Parathyroid adenoma (tissue), 2 donors: ENCODE results near the gene ARHGAP15.

Experiments used
- H2AFZ ChIP-seq: fragments of 300-600 bp; sonication (generic); one replicate; pipeline ENCODE4 v1.7.0; 2017; ENCODE audit warnings: antibody characterized with exemption, mild to moderate bottlenecking
- H3K27ac ChIP-seq: fragments of 300-600 bp; sonication (generic); one replicate; pipeline ENCODE4 v1.7.0; 2017
- H3K27me3 ChIP-seq: fragments of 300-600 bp; sonication (generic); one replicate; pipeline ENCODE4 v1.7.0; 2017; ENCODE audit warnings: low read length; ENCODE audit not compliant: control insufficient read depth, insufficient read depth
- H3K36me3 ChIP-seq: fragments of 300-600 bp; sonication (generic); one replicate; pipeline ENCODE4 v1.7.0; 2017; ENCODE audit warnings: low read length; ENCODE audit not compliant: control insufficient read depth, insufficient read depth
- H3K4me1 ChIP-seq: fragments of 300-600 bp; sonication (generic); one replicate; pipeline ENCODE4 v1.7.0; 2017; ENCODE audit warnings: control low read depth
- H3K4me2 ChIP-seq: fragments of 300-600 bp; sonication (generic); one replicate; pipeline ENCODE4 v1.7.0; 2017; ENCODE audit warnings: low read length
- H3K4me3 ChIP-seq: fragments of 300-600 bp; sonication (generic); one replicate; pipeline ENCODE4 v1.7.0; 2017; ENCODE audit warnings: low read depth, low read length
- H3K79me2 ChIP-seq: fragments of 300-600 bp; sonication (generic); one replicate; pipeline ENCODE4 v1.7.0; 2017; ENCODE audit warnings: control low read depth
- H3K9ac ChIP-seq: fragments of 300-600 bp; sonication (generic); one replicate; pipeline ENCODE4 v1.7.0; 2017; ENCODE audit warnings: mild to moderate bottlenecking
- H3K9me3 ChIP-seq: fragments of 300-600 bp; sonication (generic); one replicate; pipeline ENCODE4 v1.7.0; 2017; ENCODE audit warnings: low read length; ENCODE audit not compliant: control insufficient read depth
- TF ChIP-seq, protein P1 (sequence below): fragments of 300-600 bp; sonication (generic); IDR thresholded peaks from one replicate; pipeline ENCODE4 v1.7.0; 2017; ENCODE audit warnings: antibody characterized with exemption, mild to moderate bottlenecking
- donor health status: primary hyperparathyroidism.

The ARHGAP15 gene

DNA sequence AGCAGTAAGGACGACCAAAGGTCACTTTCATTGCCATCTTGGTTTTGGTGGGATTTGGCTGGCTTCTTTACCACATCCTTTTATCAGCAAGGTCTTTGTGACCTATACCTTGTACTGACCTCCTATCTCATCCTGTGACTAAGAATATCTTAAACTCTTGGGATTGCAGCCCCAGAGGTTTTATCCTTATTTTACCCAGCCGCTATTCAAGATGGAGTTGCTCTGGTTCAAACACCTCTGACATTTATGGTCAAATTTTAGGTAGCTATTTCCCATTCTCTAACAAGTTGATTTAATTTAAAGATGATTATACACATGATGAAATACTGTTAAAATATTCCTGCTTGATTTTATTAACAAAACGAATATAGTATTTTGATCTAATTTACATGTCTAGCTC, 326.1 kb downstream of the ARHGAP15 start:
- Histone ChIP-seq H3K79me2 (no peaks in the 10 kb centered on the region), H3K27ac (no peak overlapping the region), H2AFZ (no peak overlapping the region), H3K9me3 (no peaks in the 10 kb centered on the region), H3K9ac (no peak overlapping the region), H3K4me1 (no peaks in the 10 kb centered on the region), H3K4me3 (no peak overlapping the region), H3K4me2 (no peak overlapping the region), H3K36me3 (no peaks in the 10 kb centered on the region), H3K27me3 (no peaks in the 10 kb centered on the region)
- TF ChIP-seq, protein P1, sequence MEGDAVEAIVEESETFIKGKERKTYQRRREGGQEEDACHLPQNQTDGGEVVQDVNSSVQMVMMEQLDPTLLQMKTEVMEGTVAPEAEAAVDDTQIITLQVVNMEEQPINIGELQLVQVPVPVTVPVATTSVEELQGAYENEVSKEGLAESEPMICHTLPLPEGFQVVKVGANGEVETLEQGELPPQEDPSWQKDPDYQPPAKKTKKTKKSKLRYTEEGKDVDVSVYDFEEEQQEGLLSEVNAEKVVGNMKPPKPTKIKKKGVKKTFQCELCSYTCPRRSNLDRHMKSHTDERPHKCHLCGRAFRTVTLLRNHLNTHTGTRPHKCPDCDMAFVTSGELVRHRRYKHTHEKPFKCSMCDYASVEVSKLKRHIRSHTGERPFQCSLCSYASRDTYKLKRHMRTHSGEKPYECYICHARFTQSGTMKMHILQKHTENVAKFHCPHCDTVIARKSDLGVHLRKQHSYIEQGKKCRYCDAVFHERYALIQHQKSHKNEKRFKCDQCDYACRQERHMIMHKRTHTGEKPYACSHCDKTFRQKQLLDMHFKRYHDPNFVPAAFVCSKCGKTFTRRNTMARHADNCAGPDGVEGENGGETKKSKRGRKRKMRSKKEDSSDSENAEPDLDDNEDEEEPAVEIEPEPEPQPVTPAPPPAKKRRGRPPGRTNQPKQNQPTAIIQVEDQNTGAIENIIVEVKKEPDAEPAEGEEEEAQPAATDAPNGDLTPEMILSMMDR, result no peak

DNA sequence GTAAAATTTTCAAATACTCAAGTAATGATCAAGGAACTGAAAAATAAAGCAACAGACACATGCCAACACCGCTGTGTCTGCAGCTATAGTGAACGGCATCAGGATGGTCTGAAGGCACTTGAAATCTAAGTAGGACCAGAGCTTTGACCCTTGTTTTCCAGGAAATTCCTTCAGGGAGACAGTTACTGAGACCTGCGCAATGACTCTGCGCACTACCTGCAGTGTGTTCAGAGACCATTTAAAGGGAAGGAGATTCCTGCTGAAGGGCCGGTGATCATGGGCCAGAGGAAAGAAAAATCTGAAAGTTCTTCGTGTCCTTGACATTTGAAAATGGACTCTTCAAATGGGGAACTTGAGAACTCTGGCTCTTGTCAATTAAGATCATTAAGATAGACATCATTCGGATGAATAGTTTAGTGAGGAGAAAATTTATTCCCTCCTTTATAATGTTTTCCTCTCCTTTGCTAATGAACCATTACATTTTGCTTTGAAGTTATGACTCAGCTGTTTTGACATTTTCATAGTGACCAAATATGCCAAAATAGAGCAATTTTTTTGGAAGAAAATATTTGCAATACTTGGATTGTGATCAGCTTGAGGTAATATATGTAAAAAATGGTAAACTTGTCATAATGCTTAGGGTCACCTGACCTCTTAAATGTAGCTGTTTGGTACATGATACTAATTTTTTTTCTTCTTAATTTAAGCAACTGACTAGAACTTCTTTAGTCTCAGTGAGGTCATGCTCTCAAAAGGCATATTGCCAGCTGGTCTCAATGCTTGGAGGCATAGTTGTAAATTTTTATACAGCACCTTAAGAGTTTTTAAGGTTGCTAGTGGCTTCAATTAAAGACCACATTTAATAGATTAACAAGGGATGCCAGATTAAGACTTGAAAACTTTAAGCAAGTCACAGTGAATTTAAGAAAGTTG, 329.3 kb downstream of the ARHGAP15 start:
- no peak overlapping the region for H2AFZ ChIP-seq
- no peaks in the 10 kb centered on the region for H3K79me2 ChIP-seq
- H3K4me1 ChIP-seq, result no peaks in the 10 kb centered on the region
- H3K9me3 ChIP-seq, result no peaks in the 10 kb centered on the region
- no peak overlapping the region for H3K4me3 ChIP-seq
- no peak overlapping the region for H3K4me2 ChIP-seq
- TF ChIP-seq, protein P1, result no peak
- H3K36me3 ChIP-seq, result no peaks in the 10 kb centered on the region
- H3K27ac ChIP-seq, result no peak overlapping the region
- H3K9ac ChIP-seq, result no peak overlapping the region
- H3K27me3 ChIP-seq, result no peaks in the 10 kb centered on the region

DNA sequence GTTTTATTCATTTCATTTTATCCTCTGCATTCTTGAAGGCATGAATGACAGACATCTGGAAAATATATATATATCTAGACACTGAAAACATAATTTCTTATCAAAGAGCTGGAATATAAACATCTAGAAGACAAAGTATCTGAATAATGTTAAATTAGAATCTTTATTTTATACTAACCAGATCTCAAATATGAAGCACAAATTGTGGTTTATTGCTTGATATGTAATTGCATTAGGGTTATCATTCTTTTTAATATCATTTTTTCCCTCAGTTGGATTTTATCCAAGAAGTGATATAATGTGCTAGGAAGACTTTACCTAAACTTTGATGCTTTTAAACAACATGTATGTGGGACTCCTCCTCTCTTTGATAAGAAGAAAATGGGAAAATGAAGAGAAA, 331.2 kb downstream of the ARHGAP15 start:
- Histone ChIP-seq H2AFZ (no peak overlapping the region), H3K4me1 (no peaks in the 10 kb centered on the region), H3K9ac (no peak overlapping the region), H3K79me2 (no peaks in the 10 kb centered on the region), H3K4me3 (no peak overlapping the region), H3K27me3 (no peaks in the 10 kb centered on the region), H3K36me3 (no peaks in the 10 kb centered on the region), H3K27ac (no peak overlapping the region), H3K9me3 (no peaks in the 10 kb centered on the region), H3K4me2 (no peak overlapping the region)
- TF ChIP-seq, protein P1, result no peak

- no peak overlapping the region for H3K9ac ChIP-seq
- no peak overlapping the region for H2AFZ ChIP-seq
- no peaks in the 10 kb centered on the region for H3K79me2 ChIP-seq
- H3K36me3 ChIP-seq, result no peaks in the 10 kb centered on the region
- no peak overlapping the region for H3K4me3 ChIP-seq
- no peaks in the 10 kb centered on the region for H3K9me3 ChIP-seq
- no peak overlapping the region for H3K4me2 ChIP-seq
- TF ChIP-seq, protein P1, result no peak
- H3K27ac ChIP-seq, result no peak overlapping the region
- H3K4me1 ChIP-seq, result no peaks in the 10 kb centered on the region
- H3K27me3 ChIP-seq, result no peaks in the 10 kb centered on the region
Observed at GRCh38 chr2:143463719-143464118, 334.5 kb downstream of the ARHGAP15 start.

DNA sequence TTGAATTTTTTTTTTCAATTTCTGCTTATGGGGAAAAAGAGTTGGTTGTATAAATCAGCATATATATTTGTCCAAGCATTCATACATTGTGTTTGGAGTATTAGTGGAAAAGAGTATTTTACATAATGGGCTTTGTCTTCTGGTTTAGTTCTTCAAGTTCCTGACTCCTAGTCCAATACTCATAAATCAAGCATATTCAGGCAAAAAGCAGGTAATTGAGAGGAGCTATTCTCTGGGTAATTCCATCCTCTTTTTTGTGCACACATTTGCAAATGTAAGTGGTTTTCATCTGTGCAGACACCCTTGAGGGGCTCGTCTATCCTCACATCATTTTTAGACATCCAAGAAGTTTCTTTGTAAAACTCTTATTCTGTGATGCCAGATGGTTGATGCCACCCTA, 337.2 kb downstream of the ARHGAP15 start:
- Histone ChIP-seq H3K27me3 (no peaks in the 10 kb centered on the region), H3K9ac (no peak overlapping the region), H3K36me3 (no peaks in the 10 kb centered on the region), H2AFZ (no peak overlapping the region), H3K4me1 (no peaks in the 10 kb centered on the region), H3K4me2 (no peak overlapping the region), H3K9me3 (no peaks in the 10 kb centered on the region), H3K4me3 (no peak overlapping the region), H3K27ac (no peak overlapping the region), H3K79me2 (no peaks in the 10 kb centered on the region)
- TF ChIP-seq, protein P1, result no peak
